Rectal smooth muscle tissue (tissue), 1 donor: ENCODE results near the gene BBS9.
A peak's percentile ranks its signal among the peaks of the same experiment; 100 is the strongest.

Source experiments
- H3K27ac ChIP-seq: one replicate; pipeline ENCODE4 v1.7.0; 2013; ENCODE audit warnings: low read depth, low read length, inconsistent platforms
- H3K27me3 ChIP-seq: one replicate; pipeline ENCODE4 v1.7.0; 2013; ENCODE audit warnings: low read length; ENCODE audit not compliant: control insufficient read depth, insufficient read depth
- H3K36me3 ChIP-seq: one replicate; pipeline ENCODE4 v1.7.0; 2013; ENCODE audit warnings: low read length; ENCODE audit not compliant: control insufficient read depth, insufficient read depth
- H3K4me1 ChIP-seq: one replicate; pipeline ENCODE4 v1.7.0; 2013; ENCODE audit warnings: low read length; ENCODE audit not compliant: control insufficient read depth, insufficient read depth
- H3K4me3 ChIP-seq: one replicate; pipeline ENCODE4 v1.7.0; 2013; ENCODE audit warnings: low read length
- H3K9ac ChIP-seq: one replicate; pipeline ENCODE4 v1.7.0; 2013; ENCODE audit warnings: low read length

BBS9 gene

GRCh38 chr7:33185786-33186185 is 56.4 kb downstream of the BBS9 start:
- Histone ChIP-seq H3K4me3 (no peak overlapping the region), H3K36me3 (peaks cover 3% of the 10 kb centered on the region), H3K9ac (no peak overlapping the region), H3K4me1 (no peaks in the 10 kb centered on the region), H3K27ac (no peak overlapping the region), H3K27me3 (no peaks in the 10 kb centered on the region)

- Histone ChIP-seq H3K27ac (no peak overlapping the region), H3K4me3 (no peak overlapping the region), H3K27me3 (no peaks in the 10 kb centered on the region), H3K9ac (no peak overlapping the region), H3K36me3 (no peaks in the 10 kb centered on the region), H3K4me1 (no peaks in the 10 kb centered on the region)
These were observed 56.8 kb downstream of the BBS9 start for GRCh38 chr7:33186192-33186591.

GRCh38 chr7:33190688-33191304 is 61.4 kb downstream of the BBS9 start:
- H3K27me3 ChIP-seq, result no peaks in the 10 kb centered on the region
- H3K4me3 ChIP-seq, result no peak overlapping the region
- H3K9ac ChIP-seq, result no peak overlapping the region
- H3K36me3 ChIP-seq, result no peaks in the 10 kb centered on the region
- no peak overlapping the region for H3K27ac ChIP-seq
- H3K4me1 ChIP-seq, result no peaks in the 10 kb centered on the region

GRCh38 chr7:33191340-33191739 is 62.0 kb downstream of the BBS9 start:
- H3K27ac ChIP-seq, result no peak overlapping the region
- no peaks in the 10 kb centered on the region for H3K4me1 ChIP-seq
- no peak overlapping the region for H3K9ac ChIP-seq
- no peaks in the 10 kb centered on the region for H3K27me3 ChIP-seq
- no peak overlapping the region for H3K4me3 ChIP-seq
- no peaks in the 10 kb centered on the region for H3K36me3 ChIP-seq

GRCh38 chr7:33192695-33193291 is 63.4 kb downstream of the BBS9 start:
- H3K4me1 ChIP-seq, result no peaks in the 10 kb centered on the region
- no peak overlapping the region for H3K27ac ChIP-seq
- H3K27me3 ChIP-seq, result no peaks in the 10 kb centered on the region
- no peaks in the 10 kb centered on the region for H3K36me3 ChIP-seq
- H3K4me3 ChIP-seq, result no peak overlapping the region
- H3K9ac ChIP-seq, result no peak overlapping the region

GRCh38 chr7:33193308-33193864 is 64.0 kb downstream of the BBS9 start:
- Histone ChIP-seq H3K27me3 (no peaks in the 10 kb centered on the region), H3K27ac (no peak overlapping the region), H3K4me1 (no peaks in the 10 kb centered on the region), H3K9ac (no peak overlapping the region), H3K36me3 (no peaks in the 10 kb centered on the region), H3K4me3 (no peak overlapping the region)

- no peaks in the 10 kb centered on the region for H3K27me3 ChIP-seq
- H3K36me3 ChIP-seq, result no peaks in the 10 kb centered on the region
These were observed 65.9 kb downstream of the BBS9 start for GRCh38 chr7:33195264-33195663.

GRCh38 chr7:33196221-33196620 is 66.9 kb downstream of the BBS9 start:
- Histone ChIP-seq H3K4me1 (no peaks in the 10 kb centered on the region), H3K36me3 (no peaks in the 10 kb centered on the region), H3K27me3 (no peaks in the 10 kb centered on the region), H3K27ac (no peak overlapping the region), H3K4me3 (no peak overlapping the region), H3K9ac (no peak overlapping the region)

More at GRCh38 chr7:33195264-33195663, 65.9 kb downstream of the BBS9 start:
- H3K4me3 ChIP-seq, result no peak overlapping the region
- no peaks in the 10 kb centered on the region for H3K4me1 ChIP-seq
- H3K9ac ChIP-seq, result no peak overlapping the region
- H3K27ac ChIP-seq, result no peak overlapping the region

- no peaks in the 10 kb centered on the region for H3K27me3 ChIP-seq
- no peak overlapping the region for H3K4me3 ChIP-seq
- no peak overlapping the region for H3K9ac ChIP-seq
- no peak overlapping the region for H3K27ac ChIP-seq
- H3K4me1 ChIP-seq, result no peaks in the 10 kb centered on the region
- no peaks in the 10 kb centered on the region for H3K36me3 ChIP-seq
These were observed 70.9 kb downstream of the BBS9 start for GRCh38 chr7:33200282-33200681.

GRCh38 chr7:33201821-33202220 is 72.5 kb downstream of the BBS9 start:
- no peaks in the 10 kb centered on the region for H3K27me3 ChIP-seq
- no peaks in the 10 kb centered on the region for H3K4me1 ChIP-seq
- H3K36me3 ChIP-seq, result no peaks in the 10 kb centered on the region
- no peak overlapping the region for H3K4me3 ChIP-seq
- H3K27ac ChIP-seq, result no peak overlapping the region
- H3K9ac ChIP-seq, result no peak overlapping the region

GRCh38 chr7:33210958-33211357 is 81.6 kb downstream of the BBS9 start:
- Histone ChIP-seq H3K4me3 (no peak overlapping the region), H3K36me3 (no peaks in the 10 kb centered on the region), H3K27me3 (no peaks in the 10 kb centered on the region), H3K27ac (no peak overlapping the region), H3K9ac (no peak overlapping the region), H3K4me1 (no peaks in the 10 kb centered on the region)

- Histone ChIP-seq H3K27me3 (no peaks in the 10 kb centered on the region), H3K27ac (no peak overlapping the region), H3K36me3 (no peaks in the 10 kb centered on the region), H3K9ac (no peak overlapping the region), H3K4me3 (no peak overlapping the region), H3K4me1 (no peaks in the 10 kb centered on the region)
These were observed 82.8 kb downstream of the BBS9 start for GRCh38 chr7:33212144-33212543.

GRCh38 chr7:33215992-33216391 is 86.6 kb downstream of the BBS9 start:
- no peak overlapping the region for H3K4me3 ChIP-seq
- H3K36me3 ChIP-seq, result no peaks in the 10 kb centered on the region
- no peak overlapping the region for H3K9ac ChIP-seq
- H3K27ac ChIP-seq, result peak overlapping the region; percentile 56
- H3K27me3 ChIP-seq, result no peaks in the 10 kb centered on the region
- H3K4me1 ChIP-seq, result no peaks in the 10 kb centered on the region
